ENCODE data around the gene CCPG1.

DNA sequence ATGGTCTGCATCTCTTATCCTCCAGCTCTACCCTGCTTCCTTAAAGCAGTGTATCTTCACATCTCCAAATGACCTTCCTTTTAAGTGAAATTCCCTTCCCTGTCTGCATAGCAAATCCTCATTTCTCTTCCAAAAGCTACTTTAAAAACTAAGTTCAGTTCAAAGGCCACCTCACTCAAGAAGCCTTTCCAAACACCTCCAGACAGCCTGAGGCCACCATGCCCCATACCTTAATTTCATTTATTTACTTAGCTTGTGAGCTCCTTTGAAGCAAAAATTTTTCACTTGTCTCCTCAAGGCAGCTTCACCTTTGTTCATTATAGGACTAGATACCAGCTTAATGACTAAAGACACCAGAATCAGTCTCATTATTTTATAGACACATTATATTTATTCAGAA lies 49.7 kb downstream of the CCPG1 start:
- TF ChIP-seq ZNF350 (CRISPR knock-in tag; IDR thresholded peaks at IDR 0.05; ENCODE audit: borderline replicate concordance, low read depth) (no peak), TBL1XR1 (IDR thresholded peaks at IDR 0.05; ENCODE audit: borderline replicate concordance, low read length, partially characterized antibody) (no peak), HOXD1 (CRISPR knock-in tag; IDR thresholded peaks at IDR 0.05) (no peak), REST (IDR thresholded peaks at IDR 0.05; ENCODE audit: borderline replicate concordance in 1 of 2, low read depth in 1 of 2, low read length in 2 of 2) (no peak), FOXP4 (CRISPR knock-in tag; IDR thresholded peaks at IDR 0.05) (no peak), IRX3 (CRISPR knock-in tag; IDR thresholded peaks at IDR 0.05; ENCODE audit: borderline replicate concordance, low read depth) (no peak), PHF20 (CRISPR knock-in tag; IDR thresholded peaks at IDR 0.05) (no peak), ZNF225 (CRISPR knock-in tag; IDR thresholded peaks at IDR 0.05) (no peak), ZFP91 (CRISPR knock-in tag; IDR thresholded peaks at IDR 0.05; ENCODE audit: borderline replicate concordance) (no peak)
- TF ChIP-seq, protein P1, sequence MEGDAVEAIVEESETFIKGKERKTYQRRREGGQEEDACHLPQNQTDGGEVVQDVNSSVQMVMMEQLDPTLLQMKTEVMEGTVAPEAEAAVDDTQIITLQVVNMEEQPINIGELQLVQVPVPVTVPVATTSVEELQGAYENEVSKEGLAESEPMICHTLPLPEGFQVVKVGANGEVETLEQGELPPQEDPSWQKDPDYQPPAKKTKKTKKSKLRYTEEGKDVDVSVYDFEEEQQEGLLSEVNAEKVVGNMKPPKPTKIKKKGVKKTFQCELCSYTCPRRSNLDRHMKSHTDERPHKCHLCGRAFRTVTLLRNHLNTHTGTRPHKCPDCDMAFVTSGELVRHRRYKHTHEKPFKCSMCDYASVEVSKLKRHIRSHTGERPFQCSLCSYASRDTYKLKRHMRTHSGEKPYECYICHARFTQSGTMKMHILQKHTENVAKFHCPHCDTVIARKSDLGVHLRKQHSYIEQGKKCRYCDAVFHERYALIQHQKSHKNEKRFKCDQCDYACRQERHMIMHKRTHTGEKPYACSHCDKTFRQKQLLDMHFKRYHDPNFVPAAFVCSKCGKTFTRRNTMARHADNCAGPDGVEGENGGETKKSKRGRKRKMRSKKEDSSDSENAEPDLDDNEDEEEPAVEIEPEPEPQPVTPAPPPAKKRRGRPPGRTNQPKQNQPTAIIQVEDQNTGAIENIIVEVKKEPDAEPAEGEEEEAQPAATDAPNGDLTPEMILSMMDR (CRISPR knock-in tag; IDR thresholded peaks at IDR 0.05): no peak

Data from HepG2 (cell line).